GM12801 (cell line): ENCODE data around the gene KREMEN1.

Experiments used
- TF ChIP-seq, protein P1 (sequence below): IDR thresholded peaks from one replicate; pipeline ENCODE4 v1.5.1; 2011; ENCODE audit warnings: control low read depth; ENCODE audit not compliant: insufficient read length; ENCODE audit errors: extremely low read depth

KREMEN1 gene

DNA sequence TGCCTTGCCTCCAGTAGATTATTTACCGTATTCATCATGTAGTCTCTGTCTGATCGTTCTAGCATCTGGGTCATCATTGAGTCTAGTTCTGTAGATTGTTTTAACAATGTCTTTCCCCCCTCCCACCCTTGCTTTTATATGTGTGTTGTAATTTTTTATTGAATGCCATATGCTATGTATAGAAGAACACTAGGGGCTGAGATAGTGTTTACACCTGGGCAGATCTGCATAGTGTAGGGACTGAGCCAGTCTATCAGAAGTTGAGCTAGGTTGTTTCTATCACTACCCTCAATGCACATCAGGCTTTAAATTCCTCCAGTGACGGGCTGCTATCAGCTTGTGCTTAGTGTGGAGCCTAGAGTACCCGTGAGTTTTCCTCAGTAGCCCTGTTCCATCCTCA, 61.6 kb downstream of the KREMEN1 start:
- TF ChIP-seq, protein P1, sequence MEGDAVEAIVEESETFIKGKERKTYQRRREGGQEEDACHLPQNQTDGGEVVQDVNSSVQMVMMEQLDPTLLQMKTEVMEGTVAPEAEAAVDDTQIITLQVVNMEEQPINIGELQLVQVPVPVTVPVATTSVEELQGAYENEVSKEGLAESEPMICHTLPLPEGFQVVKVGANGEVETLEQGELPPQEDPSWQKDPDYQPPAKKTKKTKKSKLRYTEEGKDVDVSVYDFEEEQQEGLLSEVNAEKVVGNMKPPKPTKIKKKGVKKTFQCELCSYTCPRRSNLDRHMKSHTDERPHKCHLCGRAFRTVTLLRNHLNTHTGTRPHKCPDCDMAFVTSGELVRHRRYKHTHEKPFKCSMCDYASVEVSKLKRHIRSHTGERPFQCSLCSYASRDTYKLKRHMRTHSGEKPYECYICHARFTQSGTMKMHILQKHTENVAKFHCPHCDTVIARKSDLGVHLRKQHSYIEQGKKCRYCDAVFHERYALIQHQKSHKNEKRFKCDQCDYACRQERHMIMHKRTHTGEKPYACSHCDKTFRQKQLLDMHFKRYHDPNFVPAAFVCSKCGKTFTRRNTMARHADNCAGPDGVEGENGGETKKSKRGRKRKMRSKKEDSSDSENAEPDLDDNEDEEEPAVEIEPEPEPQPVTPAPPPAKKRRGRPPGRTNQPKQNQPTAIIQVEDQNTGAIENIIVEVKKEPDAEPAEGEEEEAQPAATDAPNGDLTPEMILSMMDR: no peak

DNA sequence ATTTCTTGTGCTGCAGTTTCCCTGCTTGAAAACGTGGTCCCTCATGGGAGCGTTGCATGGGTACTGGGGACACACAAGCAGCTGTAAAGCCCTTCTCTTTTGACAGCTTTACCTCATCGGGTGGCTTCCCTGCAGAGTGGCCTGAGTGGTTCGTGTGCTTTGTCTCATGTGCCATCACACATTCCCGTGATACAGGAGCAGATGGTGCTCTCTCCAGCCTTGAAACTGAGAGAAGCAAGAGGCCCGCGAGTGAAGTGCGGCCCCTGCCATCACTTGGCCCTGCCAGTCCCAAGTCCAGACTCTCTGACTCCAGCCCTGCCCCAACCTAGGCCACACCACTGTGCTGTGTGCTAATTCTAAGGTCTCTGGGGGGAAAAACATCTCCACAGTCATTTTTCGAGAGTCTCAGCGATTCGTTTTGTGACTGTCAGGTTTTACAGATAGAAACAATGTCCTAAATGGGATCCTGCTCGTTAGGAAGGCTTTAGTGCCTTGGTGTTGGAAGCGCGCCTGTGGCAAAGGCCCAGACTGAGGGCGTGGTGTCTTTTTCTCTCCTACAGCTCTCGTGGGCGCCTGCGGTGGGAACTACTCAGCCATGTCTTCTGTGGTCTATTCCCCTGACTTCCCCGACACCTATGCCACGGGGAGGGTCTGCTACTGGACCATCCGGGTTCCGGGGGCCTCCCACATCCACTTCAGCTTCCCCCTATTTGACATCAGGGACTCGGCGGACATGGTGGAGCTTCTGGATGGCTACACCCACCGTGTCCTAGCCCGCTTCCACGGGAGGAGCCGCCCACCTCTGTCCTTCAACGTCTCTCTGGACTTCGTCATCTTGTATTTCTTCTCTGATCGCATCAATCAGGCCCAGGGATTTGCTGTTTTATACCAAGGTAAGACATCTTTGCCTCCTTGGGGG, 64.2 kb downstream of the KREMEN1 start:
- TF ChIP-seq, protein P1: no peak

DNA sequence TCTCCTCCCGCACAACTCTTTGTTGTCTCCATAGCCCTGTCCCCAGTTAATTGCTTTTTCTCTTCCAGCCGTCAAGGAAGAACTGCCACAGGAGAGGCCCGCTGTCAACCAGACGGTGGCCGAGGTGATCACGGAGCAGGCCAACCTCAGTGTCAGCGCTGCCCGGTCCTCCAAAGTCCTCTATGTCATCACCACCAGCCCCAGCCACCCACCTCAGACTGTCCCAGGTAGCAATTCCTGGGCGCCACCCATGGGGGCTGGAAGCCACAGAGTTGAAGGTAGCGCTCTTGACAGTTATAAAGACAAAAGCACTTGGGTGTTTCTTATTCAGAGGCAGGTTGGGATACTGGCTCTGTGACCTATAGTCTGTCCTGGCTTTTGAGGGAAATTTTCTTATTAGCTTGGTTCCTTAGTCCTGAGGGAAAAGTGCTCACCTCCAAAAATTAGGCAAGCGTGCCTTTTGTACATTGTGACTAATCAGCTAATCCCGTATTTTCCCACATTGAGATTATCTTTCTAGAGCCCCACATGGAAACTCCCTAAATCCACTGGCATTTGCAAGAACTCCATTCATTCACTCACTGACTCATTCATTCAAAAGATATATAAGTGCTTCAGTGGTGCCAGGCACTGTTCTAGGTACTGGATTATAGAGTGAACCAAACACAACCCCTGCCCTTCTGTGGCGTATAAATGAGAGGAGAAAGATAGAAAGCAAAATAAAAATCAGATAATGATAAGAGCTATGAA, 65.9 kb downstream of the KREMEN1 start:
- TF ChIP-seq, protein P1: no peak

DNA sequence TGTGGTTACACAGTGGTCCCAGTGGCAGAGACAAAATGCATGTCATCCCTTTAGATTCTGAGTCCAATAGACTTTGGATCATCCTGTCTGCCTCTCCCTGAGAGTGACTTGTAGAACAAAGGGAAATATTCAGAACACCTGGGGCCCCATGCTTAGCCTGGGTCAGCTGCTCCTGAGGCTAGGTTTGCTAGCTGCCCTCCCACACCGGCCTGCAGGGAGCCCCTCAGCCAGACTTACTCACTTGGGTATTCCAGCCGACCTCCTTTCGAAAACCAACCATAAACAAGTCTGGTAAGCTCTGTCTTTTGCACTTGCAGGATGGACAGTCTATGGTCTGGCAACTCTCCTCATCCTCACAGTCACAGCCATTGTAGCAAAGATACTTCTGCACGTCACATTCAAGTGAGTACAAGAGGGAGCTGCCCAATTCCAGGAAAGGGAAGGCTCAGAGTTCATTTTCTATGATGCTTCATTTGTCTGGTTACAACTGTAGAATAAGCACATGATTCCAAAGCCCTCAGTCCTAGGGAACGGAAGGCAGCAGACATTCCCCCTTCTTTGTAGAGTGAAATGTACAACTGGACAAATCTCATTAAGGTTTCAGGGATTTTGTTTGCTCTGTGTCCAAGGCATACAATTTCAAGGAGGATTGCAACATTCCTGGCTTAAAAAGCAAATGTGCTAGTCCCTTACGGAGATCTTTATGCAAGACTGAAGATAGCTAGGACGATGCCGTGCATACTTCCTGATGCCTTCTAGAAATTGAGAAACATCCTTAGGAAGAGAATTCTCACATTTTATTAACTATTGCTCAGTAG, 67.3 kb downstream of the KREMEN1 start:
- TF ChIP-seq, protein P1: no peak

DNA sequence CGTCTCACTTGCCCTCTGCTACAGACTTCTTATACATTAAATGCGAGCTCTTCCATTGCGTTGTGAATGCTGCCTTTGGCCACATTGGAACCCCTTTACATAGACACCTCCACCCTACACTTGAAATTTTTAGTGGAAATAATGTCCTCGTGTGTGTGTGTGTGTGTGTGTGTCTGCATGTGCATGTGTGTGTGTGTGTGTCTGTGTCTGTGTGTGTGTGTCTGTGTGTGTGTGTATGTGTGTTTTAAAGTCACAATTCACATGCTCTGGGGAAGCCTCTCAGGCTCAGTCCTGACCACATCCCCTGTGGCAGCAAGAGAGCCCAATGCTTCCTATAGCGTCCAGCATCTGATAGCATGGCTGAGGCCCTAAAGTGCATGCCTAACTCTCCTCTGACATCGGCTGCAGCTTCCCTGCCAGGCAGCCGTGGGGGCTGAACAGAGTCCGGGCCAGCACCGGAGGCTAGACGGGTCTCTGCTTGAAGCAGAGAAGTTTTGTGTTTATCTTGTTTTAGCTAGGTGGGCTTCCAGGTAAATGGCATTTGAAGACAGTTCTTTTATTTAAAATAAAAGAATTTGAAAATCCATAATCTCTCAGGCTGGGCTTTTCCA, 68.3 kb downstream of the KREMEN1 start:
- TF ChIP-seq, protein P1: no peak

DNA sequence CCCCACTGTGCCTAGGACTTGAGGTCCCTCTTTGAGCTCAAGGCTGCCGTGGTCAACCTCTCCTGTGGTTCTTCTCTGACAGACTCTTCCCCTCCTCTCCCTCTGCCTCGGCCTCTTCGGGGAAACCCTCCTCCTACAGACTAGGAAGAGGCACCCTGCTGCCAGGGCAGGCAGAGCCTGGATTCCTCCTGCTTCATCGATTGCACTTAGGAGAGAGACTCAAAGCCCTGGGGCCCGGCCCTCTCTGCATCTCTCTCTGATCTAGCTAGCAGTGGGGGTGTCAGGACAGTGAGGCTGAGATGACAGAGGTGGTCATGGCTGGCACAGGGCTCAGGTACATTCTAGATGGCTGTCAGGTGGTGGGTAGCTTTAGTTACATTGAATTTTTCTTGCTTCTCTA, 69.3 kb downstream of the KREMEN1 start:
- TF ChIP-seq, protein P1: no peak
